ENCODE measurements around the gene MYBPC2.

Gene MYBPC2

GRCh38 chr19:50425581-50425980 is 7.1 kb upstream of the MYBPC2 start (continued):
- TF ChIP-seq, protein P1, sequence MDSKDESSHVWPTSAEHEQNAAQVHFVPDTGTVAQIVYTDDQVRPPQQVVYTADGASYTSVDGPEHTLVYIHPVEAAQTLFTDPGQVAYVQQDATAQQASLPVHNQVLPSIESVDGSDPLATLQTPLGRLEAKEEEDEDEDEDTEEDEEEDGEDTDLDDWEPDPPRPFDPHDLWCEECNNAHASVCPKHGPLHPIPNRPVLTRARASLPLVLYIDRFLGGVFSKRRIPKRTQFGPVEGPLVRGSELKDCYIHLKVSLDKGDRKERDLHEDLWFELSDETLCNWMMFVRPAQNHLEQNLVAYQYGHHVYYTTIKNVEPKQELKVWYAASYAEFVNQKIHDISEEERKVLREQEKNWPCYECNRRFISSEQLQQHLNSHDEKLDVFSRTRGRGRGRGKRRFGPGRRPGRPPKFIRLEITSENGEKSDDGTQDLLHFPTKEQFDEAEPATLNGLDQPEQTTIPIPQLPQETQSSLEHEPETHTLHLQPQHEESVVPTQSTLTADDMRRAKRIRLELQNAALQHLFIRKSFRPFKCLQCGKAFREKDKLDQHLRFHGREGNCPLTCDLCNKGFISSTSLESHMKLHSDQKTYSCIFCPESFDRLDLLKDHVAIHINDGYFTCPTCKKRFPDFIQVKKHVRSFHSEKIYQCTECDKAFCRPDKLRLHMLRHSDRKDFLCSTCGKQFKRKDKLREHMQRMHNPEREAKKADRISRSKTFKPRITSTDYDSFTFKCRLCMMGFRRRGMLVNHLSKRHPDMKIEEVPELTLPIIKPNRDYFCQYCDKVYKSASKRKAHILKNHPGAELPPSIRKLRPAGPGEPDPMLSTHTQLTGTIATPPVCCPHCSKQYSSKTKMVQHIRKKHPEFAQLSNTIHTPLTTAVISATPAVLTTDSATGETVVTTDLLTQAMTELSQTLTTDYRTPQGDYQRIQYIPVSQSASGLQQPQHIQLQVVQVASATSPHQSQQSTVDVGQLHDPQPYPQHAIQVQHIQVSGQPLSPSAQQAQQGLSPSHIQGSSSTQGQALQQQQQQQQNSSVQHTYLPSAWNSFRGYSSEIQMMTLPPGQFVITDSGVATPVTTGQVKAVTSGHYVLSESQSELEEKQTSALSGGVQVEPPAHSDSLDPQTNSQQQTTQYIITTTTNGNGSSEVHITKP (tag by site-specific recombination; IDR thresholded peaks at IDR 0.05), result no peak
- no peak for TF ChIP-seq ZNF221 (tag by site-specific recombination; IDR thresholded peaks at IDR 0.05; ENCODE audit: borderline replicate concordance)

DNA sequence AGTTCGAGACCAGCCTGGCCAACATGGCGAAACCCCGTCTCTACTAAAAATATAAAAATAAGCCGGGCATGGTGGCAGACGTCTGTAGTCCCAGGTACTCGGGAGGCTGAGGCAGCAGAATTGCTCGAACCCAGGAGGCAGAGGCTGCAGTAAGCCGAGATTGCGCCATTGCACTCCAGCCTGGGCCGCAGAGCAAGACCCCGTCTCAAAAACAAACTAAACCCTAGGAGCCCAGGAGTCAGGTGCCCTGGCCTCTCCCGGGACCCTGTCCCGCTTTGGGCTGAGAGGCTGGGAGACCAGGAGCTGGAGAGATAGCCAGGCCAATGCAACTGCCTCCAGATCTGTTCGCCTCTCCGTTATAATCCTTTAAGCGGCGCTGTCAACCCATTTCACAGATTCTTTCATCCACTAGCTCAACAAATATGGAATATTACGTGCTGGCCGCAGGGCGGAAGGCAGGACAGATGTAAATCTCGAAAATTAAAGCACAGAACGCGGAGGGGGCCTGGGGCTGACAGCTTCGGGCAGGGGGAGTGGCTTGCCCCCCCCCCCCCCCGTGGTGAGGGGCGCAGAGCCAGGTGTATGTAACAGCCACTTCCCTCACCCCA is 5.3 kb upstream of the MYBPC2 start:
- H3K9me3 ChIP-seq (ENCODE audit: control insufficient read depth, insufficient read depth, low read depth, low read length), result no peaks in the 10 kb centered on the region
- no peak overlapping the region for H3K27ac ChIP-seq (ENCODE audit: extremely low read depth, low read depth, low read length)
- POLR2A ChIA-PET, result no interaction called here
- no peaks in the 10 kb centered on the region for H3K36me3 ChIP-seq (ENCODE audit: control insufficient read depth in 2 of 2, insufficient read depth in 1 of 2, low read length in 2 of 2)
- TF ChIP-seq ZNF585B (tag by site-specific recombination; IDR thresholded peaks at IDR 0.05), result no peak
- TF ChIP-seq KLF7 (tag by site-specific recombination; IDR thresholded peaks at IDR 0.05; ENCODE audit: borderline replicate concordance), result no peak
- TF ChIP-seq GFI1B (tag by site-specific recombination; IDR thresholded peaks at IDR 0.05), result no peak
- peak; percentile 26; the same call in 1 of the 2 replicates for TF ChIP-seq ZNF121 (tag by site-specific recombination; IDR thresholded peaks at IDR 0.05)
- CTCF ChIA-PET, result interaction anchor here (0.6 to 1.4 kb wide), 2 partner anchors 34 to 64 kb away, joined by 4 to 7 read pairs; no protein-coding TSS in a partner anchor
- no peak overlapping the region for H3K4me3 ChIP-seq (ENCODE audit: low read depth, low read length)
- peaks cover 2% of the 10 kb centered on the region for H3K4me1 ChIP-seq (ENCODE audit: control insufficient read depth, insufficient read depth, low read length)

GRCh38 chr19:50427997-50428425 is 4.7 kb upstream of the MYBPC2 start:
- no peaks in the 10 kb centered on the region for H3K9me3 ChIP-seq (ENCODE audit: control insufficient read depth, insufficient read depth, low read depth, low read length)
- H3K4me1 ChIP-seq (ENCODE audit: control insufficient read depth, insufficient read depth, low read length), result peaks cover 3% of the 10 kb centered on the region
- no peaks in the 10 kb centered on the region for H3K36me3 ChIP-seq (ENCODE audit: control insufficient read depth in 2 of 2, insufficient read depth in 1 of 2, low read length in 2 of 2)
- ChIA-PET POLR2A (no interaction called here), CTCF (interaction anchor here (1.4 kb wide), 1 partner anchor 33 kb away, joined by 7 read pairs; no protein-coding TSS in a partner anchor)
- no peak overlapping the region for H3K4me3 ChIP-seq (ENCODE audit: low read depth, low read length)
- no peak overlapping the region for H3K27ac ChIP-seq (ENCODE audit: extremely low read depth, low read depth, low read length)
- TF ChIP-seq ZNF366 (tag by site-specific recombination; conservative IDR thresholded peaks at IDR 0.05) (no peak), ZNF157 (tag by site-specific recombination; IDR thresholded peaks at IDR 0.05) (no peak), ZNF585B (tag by site-specific recombination; IDR thresholded peaks at IDR 0.05) (no peak), TRIM28 (IDR thresholded peaks at IDR 0.05; ENCODE audit: borderline replicate concordance, low read length) (no peak), ZNF341 (tag by site-specific recombination; IDR thresholded peaks at IDR 0.05; ENCODE audit: low read depth) (no peak), ZNF133 (tag by site-specific recombination; IDR thresholded peaks at IDR 0.05) (no peak), ZNF423 (tag by site-specific recombination; IDR thresholded peaks at IDR 0.05) (no peak)
- TF ChIP-seq, protein P2, sequence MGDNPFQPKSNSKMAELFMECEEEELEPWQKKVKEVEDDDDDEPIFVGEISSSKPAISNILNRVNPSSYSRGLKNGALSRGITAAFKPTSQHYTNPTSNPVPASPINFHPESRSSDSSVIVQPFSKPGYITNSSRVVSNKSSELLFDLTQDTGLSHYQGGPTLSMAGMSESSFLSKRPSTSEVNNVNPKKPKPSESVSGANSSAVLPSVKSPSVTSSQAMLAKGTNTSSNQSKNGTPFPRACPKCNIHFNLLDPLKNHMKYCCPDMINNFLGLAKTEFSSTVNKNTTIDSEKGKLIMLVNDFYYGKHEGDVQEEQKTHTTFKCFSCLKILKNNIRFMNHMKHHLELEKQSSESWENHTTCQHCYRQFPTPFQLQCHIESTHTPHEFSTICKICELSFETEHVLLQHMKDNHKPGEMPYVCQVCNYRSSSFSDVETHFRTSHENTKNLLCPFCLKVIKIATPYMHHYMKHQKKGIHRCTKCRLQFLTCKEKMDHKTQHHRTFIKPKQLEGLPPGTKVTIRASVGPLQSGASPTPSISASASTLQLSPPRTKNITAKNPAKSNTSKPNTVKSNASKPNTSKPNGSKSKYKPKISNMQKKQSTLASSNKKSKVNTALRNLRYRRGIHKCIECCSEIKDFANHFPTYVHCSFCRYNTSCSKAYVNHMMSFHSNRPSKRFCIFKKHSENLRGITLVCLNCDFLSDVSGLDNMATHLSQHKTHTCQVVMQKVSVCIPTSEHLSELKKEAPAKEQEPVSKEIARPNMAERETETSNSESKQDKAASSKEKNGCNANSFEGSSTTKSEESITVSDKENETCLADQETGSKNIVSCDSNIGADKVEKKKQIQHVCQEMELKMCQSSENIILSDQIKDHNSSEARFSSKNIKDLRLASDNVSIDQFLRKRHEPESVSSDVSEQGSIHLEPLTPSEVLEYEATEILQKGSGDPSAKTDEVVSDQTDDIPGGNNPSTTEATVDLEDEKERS (tag by site-specific recombination; IDR thresholded peaks at IDR 0.05), result no peak
